Amniotic stem cell (primary cell): Measurements from ENCODE around the gene SPARC.
"Not testable (repeated sequence)": the region's sequence is repeated elsewhere in the genome, so short reads cannot be mapped to it uniquely, and the experiment has no call there.

Experiments
- DNase-seq: peaks from one replicate; lab custom pipeline; 2025; lab: John Stamatoyannopoulos, UW

SPARC gene

DNA sequence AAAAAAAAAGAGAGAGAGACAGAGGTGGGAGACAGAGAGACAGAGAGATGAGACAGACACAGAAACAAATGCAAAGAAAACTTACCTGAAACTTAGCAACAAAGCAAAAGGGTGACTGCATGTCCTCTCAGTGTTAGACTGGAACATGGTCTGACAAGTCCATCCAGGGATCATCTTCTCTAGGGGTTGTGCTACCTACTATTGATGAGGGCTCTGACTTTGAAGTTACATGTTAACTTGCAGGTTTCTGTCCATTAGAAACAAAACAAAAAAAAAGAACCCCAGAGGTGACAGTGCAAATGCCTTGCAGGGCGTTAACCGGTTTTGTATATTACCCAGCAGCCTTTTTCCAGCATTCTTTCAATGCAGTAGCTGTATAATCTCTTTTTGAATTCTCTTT, 13.6 kb upstream of the SPARC start:
- no peak for DNase-seq

- peak; percentile 93 for DNase-seq
Measured at GRCh38 chr5:151699071-151699901, 12.6 kb upstream of the SPARC start.

DNA sequence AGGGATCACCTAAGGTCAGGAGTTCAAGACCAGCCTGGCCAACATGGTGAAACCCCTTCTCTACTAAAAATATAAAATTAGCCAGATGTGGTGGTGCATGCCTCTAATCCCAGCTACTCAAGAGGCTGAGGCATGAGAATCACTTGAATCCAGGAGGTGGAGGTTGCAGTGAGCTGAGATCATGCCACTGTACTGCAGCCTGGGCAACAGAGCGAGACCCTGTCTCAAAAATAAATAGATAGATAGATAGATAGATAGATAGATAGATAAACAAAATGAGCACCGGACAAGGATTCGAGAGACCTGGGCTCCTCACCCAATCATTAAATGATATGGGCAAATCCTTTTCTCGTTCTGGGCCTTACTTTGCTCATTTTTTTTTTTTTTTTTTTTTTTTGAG, 11.4 kb upstream of the SPARC start:
- DNase-seq: not testable (repeated sequence)

GRCh38 chr5:151697452-151697851, 10.7 kb upstream of the SPARC start:
- DNase-seq: no peak

GRCh38 chr5:151696470-151697061, 9.9 kb upstream of the SPARC start:
- DNase-seq: peak; percentile 94

DNA sequence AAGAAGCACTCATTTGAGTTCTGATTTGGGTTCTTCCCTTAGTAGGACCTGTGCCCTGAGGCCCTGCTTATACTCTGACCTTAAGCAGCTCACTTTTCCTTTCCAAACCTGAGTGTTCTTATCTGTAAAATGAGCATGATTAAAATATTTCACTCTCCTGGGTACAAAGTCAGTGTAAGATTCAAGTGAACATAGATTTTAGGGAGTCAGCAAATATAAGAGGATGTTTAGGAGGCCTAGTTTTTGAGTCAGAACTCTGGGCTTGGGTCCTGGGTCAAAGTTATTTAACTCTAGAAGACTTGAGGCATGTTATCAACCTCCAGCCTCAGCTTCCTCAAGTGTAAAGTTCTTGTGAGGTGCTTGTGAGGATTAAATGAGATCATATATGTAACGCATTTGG, 8.7 kb upstream of the SPARC start:
- no peak for DNase-seq

DNA sequence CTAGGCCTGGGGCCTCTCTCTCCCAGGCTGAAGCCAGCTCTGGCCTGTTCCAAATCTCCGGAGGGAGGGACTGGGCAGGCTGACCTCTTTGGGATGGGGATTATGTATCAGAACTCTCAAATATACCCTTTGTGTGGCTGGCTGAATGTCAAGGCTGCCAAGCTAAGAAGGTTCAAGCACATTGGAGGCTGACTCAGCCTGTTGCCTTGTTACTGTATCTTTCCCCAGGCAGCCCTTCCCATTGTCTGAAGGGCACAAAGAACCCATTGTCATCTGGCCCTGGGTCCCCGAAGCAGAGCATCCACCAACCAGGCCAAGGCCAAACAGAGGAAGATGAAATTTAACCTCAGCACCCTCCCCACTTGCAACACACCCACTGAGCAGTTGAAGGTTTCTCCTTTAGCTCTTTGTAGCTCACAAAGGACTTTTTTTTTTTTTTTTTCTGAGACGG, 7.3 kb upstream of the SPARC start:
- no peak for DNase-seq

- DNase-seq: no peak
Measured at GRCh38 chr5:151692312-151692711, 5.6 kb upstream of the SPARC start.

GRCh38 chr5:151691706-151692105, 5.0 kb upstream of the SPARC start:
- DNase-seq: no peak

DNA sequence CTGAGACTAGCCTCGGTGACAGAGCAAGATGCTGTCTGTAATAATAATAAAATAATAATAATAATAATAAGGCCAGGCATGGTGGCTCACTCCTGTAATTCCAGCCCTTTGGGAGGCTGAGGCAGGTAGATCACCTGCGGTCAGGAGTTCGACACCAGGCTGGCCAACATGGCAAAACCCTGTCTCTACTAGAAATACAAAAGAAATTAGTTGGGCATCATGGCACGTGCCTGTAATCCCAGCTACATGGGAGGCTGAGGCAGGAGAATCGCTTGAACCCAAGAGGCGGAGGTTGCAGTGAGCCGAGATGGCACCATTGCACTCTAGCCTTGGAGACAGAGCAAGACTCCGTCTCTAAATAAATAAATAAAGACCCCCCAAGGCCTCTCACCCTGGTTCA, 2.9 kb upstream of the SPARC start:
- not testable (repeated sequence) for DNase-seq

DNA sequence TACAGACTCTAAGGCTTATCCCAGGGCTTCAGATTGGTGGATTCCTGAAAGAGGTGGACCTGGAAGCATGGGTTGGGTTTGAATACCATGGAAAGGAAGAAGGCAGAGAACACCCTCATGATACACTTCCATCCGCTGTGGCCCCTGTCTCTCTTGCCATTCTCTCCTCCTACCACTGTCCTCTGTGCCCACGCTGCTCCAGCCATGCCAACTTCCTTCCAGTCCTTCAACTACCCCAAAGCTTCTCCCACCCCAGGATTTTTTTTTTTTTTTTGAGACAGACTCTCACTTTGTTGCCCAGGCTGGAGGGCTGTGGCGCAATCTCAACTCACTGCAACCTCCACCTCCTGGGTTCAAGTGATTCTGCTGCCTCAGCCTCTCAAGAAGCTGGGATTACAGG, 1.7 kb upstream of the SPARC start:
- no peak for DNase-seq

DNA sequence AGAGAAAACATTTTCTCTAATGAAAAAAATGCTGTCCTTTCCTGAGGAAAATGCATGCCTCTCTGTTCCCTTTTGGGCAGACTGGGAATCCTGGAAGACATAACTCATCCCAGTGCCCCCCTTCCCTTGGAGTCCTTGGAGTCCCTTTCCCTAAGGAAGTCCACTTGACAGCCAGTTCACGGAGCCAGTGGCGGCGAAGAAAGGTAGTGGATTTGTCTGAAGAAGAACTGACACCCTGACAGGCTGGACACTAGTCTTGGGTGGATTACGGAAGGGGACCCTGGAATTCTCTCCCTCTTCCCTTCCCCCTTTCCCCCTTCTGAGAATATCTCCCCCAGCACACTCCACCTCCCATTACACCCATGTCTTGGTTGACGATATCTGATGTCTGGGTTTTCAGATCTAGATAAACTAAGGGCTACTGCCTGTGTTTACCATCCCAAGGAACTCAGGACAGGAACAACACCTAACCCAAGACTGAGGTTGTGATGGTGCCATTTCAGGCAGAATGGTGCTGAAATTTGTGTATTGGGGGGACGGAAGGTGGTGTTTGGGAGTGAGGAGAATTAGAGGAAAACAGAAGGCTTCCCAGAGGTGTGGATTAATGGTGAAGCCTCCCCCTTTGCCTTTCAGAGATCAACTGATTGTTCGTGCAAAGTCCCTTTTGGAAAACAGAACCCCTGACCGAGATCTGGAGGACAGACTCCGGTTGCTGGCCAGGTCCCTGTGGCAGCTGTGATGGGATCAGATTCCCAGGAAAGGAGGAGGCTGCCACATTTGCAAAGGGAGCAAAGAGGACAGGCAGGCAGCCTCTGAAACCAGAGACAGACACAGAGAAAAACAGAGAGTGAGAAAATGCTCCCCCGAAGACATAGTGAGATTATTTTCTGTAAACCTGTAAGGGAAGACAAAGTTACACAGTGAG, 704 bp downstream of the SPARC start:
- no peak for DNase-seq

DNA sequence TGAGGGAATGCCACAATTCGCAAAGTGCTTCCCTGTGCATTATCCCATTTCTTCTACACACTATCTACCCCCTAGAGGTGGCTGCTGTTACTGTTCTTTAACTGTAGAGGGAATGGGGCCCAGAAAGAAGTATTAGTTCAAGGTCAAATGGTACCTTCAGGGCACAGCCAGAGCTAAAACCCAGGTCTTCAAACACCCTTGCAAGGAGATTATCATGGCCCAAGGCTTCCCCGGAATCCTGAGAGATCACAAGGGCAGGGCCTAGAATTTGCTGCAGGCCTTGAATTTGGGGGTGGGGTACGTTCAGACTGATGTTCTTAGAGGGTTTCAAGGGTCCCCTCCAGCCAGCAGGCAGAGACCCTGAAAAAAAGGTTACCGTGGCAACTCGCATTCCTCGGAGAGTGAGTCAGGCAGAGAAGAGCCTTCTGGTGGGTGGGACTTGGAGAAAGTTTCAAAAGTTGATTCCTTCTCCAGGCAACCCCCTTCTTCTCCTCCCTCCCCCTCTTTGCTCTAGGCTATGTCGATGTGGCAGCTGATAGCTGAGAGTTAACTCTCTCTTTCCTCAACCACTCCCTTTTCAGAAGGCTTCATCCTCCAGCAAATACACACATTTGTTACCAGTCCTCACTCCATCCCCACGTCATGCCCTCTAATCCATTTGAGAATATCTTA, 1.9 kb downstream of the SPARC start:
- peak; percentile 93 for DNase-seq

- no peak for DNase-seq
Measured at GRCh38 chr5:151683986-151684588, 2.6 kb downstream of the SPARC start.

DNA sequence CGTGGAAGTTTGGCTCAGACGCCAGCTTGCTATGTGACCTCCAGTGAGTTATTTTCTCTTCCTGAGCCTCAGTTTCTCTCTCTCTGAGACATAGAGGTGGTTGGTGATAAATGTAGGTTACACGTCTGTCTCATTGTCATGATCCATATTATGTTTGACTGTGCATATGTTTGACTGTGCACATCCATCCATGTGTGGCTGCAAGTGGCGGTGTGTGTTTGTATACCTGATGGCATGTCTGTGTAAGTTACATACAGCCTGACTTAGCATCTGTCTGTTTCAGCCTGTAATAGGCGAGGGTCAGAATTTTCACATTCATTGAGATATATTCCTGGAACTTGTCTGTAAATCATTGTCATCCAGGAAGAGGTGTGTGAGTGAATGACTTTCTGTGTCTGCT, 3.3 kb downstream of the SPARC start:
- no peak for DNase-seq

GRCh38 chr5:151682751-151683331, 3.9 kb downstream of the SPARC start:
- DNase-seq: no peak

DNA sequence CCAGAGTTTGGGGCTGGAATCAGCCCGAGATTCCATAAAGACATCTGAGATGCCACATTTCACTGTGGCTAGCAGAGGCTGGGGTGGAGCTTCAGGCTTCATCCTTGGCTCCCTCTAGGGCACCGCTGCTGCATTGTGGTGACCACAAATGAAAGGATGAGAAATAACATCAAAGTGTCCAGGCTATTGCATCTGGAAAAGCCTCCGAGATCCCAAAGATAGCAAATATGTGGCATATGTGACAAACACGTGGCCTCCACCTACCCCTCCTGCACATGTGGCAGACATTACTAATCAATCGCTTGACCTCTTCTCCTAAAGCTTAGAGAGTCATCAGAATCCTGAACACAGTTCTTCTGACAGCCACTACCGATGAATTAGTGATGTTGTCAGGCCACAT, 4.5 kb downstream of the SPARC start:
- DNase-seq: no peak

DNA sequence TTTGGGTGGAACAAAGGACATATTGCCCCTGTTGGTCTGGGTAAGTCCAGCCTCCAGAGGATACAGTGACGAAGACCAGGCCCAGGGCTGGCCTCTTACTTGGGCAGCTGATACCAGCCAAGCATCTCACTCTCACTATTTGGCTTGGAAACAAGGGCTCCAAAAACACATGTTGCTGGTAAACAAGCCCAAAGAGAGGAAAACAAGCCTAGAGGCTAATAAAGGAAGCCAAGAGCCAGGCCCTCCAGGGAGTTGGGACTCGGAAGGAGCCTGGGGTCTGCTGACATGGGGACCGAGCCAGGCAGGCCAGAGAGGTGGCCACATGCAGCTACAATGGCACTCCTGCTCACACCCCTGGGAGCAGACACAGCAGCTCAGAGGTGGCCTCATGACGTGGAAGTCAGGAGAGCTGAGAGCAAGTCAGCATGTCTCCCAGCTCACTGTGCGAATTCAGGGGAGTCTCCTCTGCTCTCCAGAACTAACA, 5.7 kb downstream of the SPARC start:
- no peak for DNase-seq

GRCh38 chr5:151680156-151680505, 6.6 kb downstream of the SPARC start:
- DNase-seq: not testable (repeated sequence)

- DNase-seq: no peak
Measured at GRCh38 chr5:151679421-151680155, 7.1 kb downstream of the SPARC start.
